CD8-positive, alpha-beta memory T cell (primary cell): ENCODE data around the gene HABP2. TPM values are rescaled to one million over a fixed set of nuclear protein-coding genes. Genes with fewer than 3 reads are reported as not detected.

ENCODE experiments used
- CTCF ChIA-PET: fragments of 350-600 bp; sonication (Branson Sonifier 250); formaldehyde crosslinking; loops from one replicate; lab custom pipeline; 2021; ENCODE audit warnings: antibody characterized with exemption; lab: Charles Lee
- POLR2A ChIA-PET: fragments of 350-600 bp; sonication (Branson Sonifier 250); formaldehyde crosslinking; loops from one replicate; lab custom pipeline; 2021; ENCODE audit warnings: antibody characterized with exemption; lab: Charles Lee
- DNase-seq, 5 donors: peaks; one replicate each; pipeline versions ENCODE4 v3.0.0 to v3.0.0-alpha.2; 2020 to 2022; ENCODE audit warnings: mixed read lengths in 1 of 5
- H3K27ac ChIP-seq: one replicate; pipeline ENCODE4 v1.7.0; 2013; ENCODE audit warnings: low read depth, mild to moderate bottlenecking, low read length, moderate library complexity
- H3K27me3 ChIP-seq: 2 replicates; pipeline ENCODE4 v1.7.0; 2013; ENCODE audit warnings: low read length, mild to moderate bottlenecking; ENCODE audit not compliant: insufficient read depth, poor library complexity, severe bottlenecking
- H3K36me3 ChIP-seq: 2 replicates; pipeline ENCODE4 v1.7.0; 2013; ENCODE audit warnings: mild to moderate bottlenecking, low read length, moderate library complexity; ENCODE audit not compliant: insufficient read depth
- H3K4me1 ChIP-seq: 2 replicates; pipeline ENCODE4 v1.7.0; 2013; ENCODE audit warnings: mild to moderate bottlenecking, low read length, moderate library complexity; ENCODE audit not compliant: insufficient read depth
- H3K4me3 ChIP-seq: 2 replicates; pipeline ENCODE4 v1.7.0; 2013; ENCODE audit warnings: mild to moderate bottlenecking, low read length
- H3K9me3 ChIP-seq: 2 replicates; pipeline ENCODE4 v1.7.0; 2013; ENCODE audit warnings: mild to moderate bottlenecking, low read length
- H3K27ac Mint-ChIP-seq, 8 donors: one replicate each; pipeline ENCODE4 v1.8.0; 2020 to 2021; ENCODE audit warnings: mixed read lengths in 8 of 8, mild to moderate bottlenecking in 6 of 8, inconsistent platforms in 3 of 8, moderate library complexity in 3 of 8
- H3K27me3 Mint-ChIP-seq, 2 donors: one replicate each; pipeline ENCODE4 v1.8.0; 2020 to 2021; ENCODE audit warnings: mixed read lengths in 2 of 2, mild to moderate bottlenecking in 1 of 2, moderate library complexity in 1 of 2
- H3K36me3 Mint-ChIP-seq, 3 donors: one replicate each; pipeline ENCODE4 v1.8.0; 2020 to 2021; ENCODE audit warnings: mixed read lengths in 3 of 3, inconsistent platforms in 1 of 3, mild to moderate bottlenecking in 1 of 3
- H3K4me1 Mint-ChIP-seq, 3 donors: one replicate each; pipeline ENCODE4 v1.8.0; 2020 to 2021; ENCODE audit warnings: mixed read lengths in 3 of 3, inconsistent platforms in 1 of 3, mild to moderate bottlenecking in 1 of 3
- H3K4me3 Mint-ChIP-seq, 7 donors: one replicate each; pipeline ENCODE4 v1.8.0; 2020 to 2021; ENCODE audit warnings: mixed read lengths in 7 of 7, mild to moderate bottlenecking in 6 of 7, moderate library complexity in 4 of 7, inconsistent platforms in 2 of 7
- H3K9me3 Mint-ChIP-seq, 5 donors: one replicate each; pipeline ENCODE4 v1.8.0; 2020 to 2022; ENCODE audit warnings: mixed read lengths in 5 of 5, mild to moderate bottlenecking in 3 of 5, moderate library complexity in 2 of 5, inconsistent platforms in 1 of 5
- polyA plus RNA-seq: library from polyadenylated mRNA; unstranded; fragments of 300-500 nt; fragmentation: Illumina TruSeq; gene quantifications from one replicate; pipeline ENCODE4 v1.2.3, GENCODE V29; 2021
- total RNA-seq, 2 experiments: library from RNA; stranded (reverse); gene quantifications; one replicate each; pipeline ENCODE4 v1.2.3, GENCODE V29; 2021

The HABP2 gene
- total and polyA plus RNA-seq, 3 experiments from 2014 or later: not detected

GRCh38 chr10:113539789-113540188 is 13.1 kb upstream of the HABP2 start:
- POLR2A ChIA-PET: no interaction called here
- no peaks in the 10 kb centered on the region for H3K27me3 ChIP-seq
- peaks cover 2 to 37% of the 10 kb centered on the region in 2 donors for H3K27me3 Mint-ChIP-seq
- H3K36me3 ChIP-seq: no peaks in the 10 kb centered on the region
- CTCF ChIA-PET: no interaction called here
- no peaks in the 10 kb centered on the region for H3K4me1 ChIP-seq
- H3K4me3 Mint-ChIP-seq: no peak overlapping the region
- H3K36me3 Mint-ChIP-seq: no peaks in the 10 kb centered on the region
- H3K4me3 ChIP-seq: no peak overlapping the region
- DNase-seq: no peak
- no peak overlapping the region for H3K27ac ChIP-seq
- H3K9me3 ChIP-seq: no peaks in the 10 kb centered on the region
- no peaks in the 10 kb centered on the region for H3K4me1 Mint-ChIP-seq
- H3K9me3 Mint-ChIP-seq: no peaks in the 10 kb centered on the region
- H3K27ac Mint-ChIP-seq: no peak overlapping the region

GRCh38 chr10:113540845-113541548 is 11.9 kb upstream of the HABP2 start:
- Histone ChIP-seq H3K36me3 (no peaks in the 10 kb centered on the region), H3K27ac (no peak overlapping the region), H3K9me3 (no peaks in the 10 kb centered on the region), H3K4me1 (no peaks in the 10 kb centered on the region), H3K4me3 (no peak overlapping the region), H3K27me3 (no peaks in the 10 kb centered on the region)
- Mint-ChIP-seq H3K9me3 (no peaks in the 10 kb centered on the region), H3K36me3 (no peaks in the 10 kb centered on the region), H3K27me3 (peaks cover 2 to 25% of the 10 kb centered on the region in 2 donors), H3K4me1 (no peaks in the 10 kb centered on the region), H3K4me3 (no peak overlapping the region), H3K27ac (no peak overlapping the region)
- DNase-seq: no peak
- ChIA-PET CTCF (interaction anchor here (0.9 kb wide), 1 partner anchor 22 kb away, joined by 3 read pairs; no protein-coding TSS in a partner anchor), POLR2A (no interaction called here)

- Histone ChIP-seq H3K4me3 (no peak overlapping the region), H3K36me3 (no peaks in the 10 kb centered on the region), H3K4me1 (no peaks in the 10 kb centered on the region), H3K9me3 (no peaks in the 10 kb centered on the region), H3K27ac (no peak overlapping the region), H3K27me3 (no peaks in the 10 kb centered on the region)
- Mint-ChIP-seq H3K27me3 (peaks cover 4 to 23% of the 10 kb centered on the region in 2 donors), H3K4me3 (no peak overlapping the region), H3K4me1 (no peaks in the 10 kb centered on the region), H3K36me3 (no peaks in the 10 kb centered on the region), H3K27ac (no peak overlapping the region), H3K9me3 (no peaks in the 10 kb centered on the region)
- DNase-seq: no peak
- CTCF ChIA-PET: interaction anchor here (0.7 to 0.9 kb wide), 2 partner anchors 22 to 449 kb away, joined by 3 read pairs; no protein-coding TSS in a partner anchor
- POLR2A ChIA-PET: no interaction called here
Observed at GRCh38 chr10:113541549-113541927, 11.3 kb upstream of the HABP2 start.

GRCh38 chr10:113543107-113543955 is 9.5 kb upstream of the HABP2 start:
- no peak for DNase-seq
- Histone ChIP-seq H3K4me1 (no peaks in the 10 kb centered on the region), H3K36me3 (no peaks in the 10 kb centered on the region), H3K27me3 (no peaks in the 10 kb centered on the region), H3K27ac (no peak overlapping the region), H3K9me3 (no peaks in the 10 kb centered on the region), H3K4me3 (no peak overlapping the region)
- POLR2A ChIA-PET: no interaction called here
- no peaks in the 10 kb centered on the region for H3K4me1 Mint-ChIP-seq
- H3K36me3 Mint-ChIP-seq: no peaks in the 10 kb centered on the region
- H3K27me3 Mint-ChIP-seq: peaks cover 2 to 27% of the 10 kb centered on the region in 2 donors
- CTCF ChIA-PET: interaction anchor here (1.6 kb wide), 1 partner anchor 20 kb away, joined by 4 read pairs; no protein-coding TSS in a partner anchor
- no peak overlapping the region for H3K27ac Mint-ChIP-seq
- H3K9me3 Mint-ChIP-seq: no peaks in the 10 kb centered on the region
- H3K4me3 Mint-ChIP-seq: no peak overlapping the region

- Histone ChIP-seq H3K36me3 (no peaks in the 10 kb centered on the region), H3K4me1 (no peaks in the 10 kb centered on the region), H3K4me3 (no peak overlapping the region), H3K27ac (no peak overlapping the region), H3K27me3 (no peaks in the 10 kb centered on the region), H3K9me3 (no peaks in the 10 kb centered on the region)
- no peaks in the 10 kb centered on the region for H3K9me3 Mint-ChIP-seq
- no peak overlapping the region for H3K4me3 Mint-ChIP-seq
- no peaks in the 10 kb centered on the region for H3K36me3 Mint-ChIP-seq
- H3K4me1 Mint-ChIP-seq: no peaks in the 10 kb centered on the region
- DNase-seq: no peak
- CTCF ChIA-PET: interaction anchor here (1.6 kb wide), 1 partner anchor 18 kb away, joined by 4 read pairs; no protein-coding TSS in a partner anchor
- POLR2A ChIA-PET: no interaction called here
- no peak overlapping the region for H3K27ac Mint-ChIP-seq
- H3K27me3 Mint-ChIP-seq: peaks cover 2 to 22% of the 10 kb centered on the region in 2 donors
Observed at GRCh38 chr10:113544392-113544791, 8.5 kb upstream of the HABP2 start.

- no peak overlapping the region for H3K27ac Mint-ChIP-seq
- H3K27me3 Mint-ChIP-seq: peaks cover 6 to 19% of the 10 kb centered on the region in 2 donors
- Histone ChIP-seq H3K4me3 (no peak overlapping the region), H3K9me3 (no peaks in the 10 kb centered on the region), H3K27ac (no peak overlapping the region), H3K36me3 (no peaks in the 10 kb centered on the region), H3K27me3 (no peaks in the 10 kb centered on the region), H3K4me1 (no peaks in the 10 kb centered on the region)
- H3K9me3 Mint-ChIP-seq: no peaks in the 10 kb centered on the region
- no peak overlapping the region for H3K4me3 Mint-ChIP-seq
- no peak for DNase-seq
- no peaks in the 10 kb centered on the region for H3K4me1 Mint-ChIP-seq
- H3K36me3 Mint-ChIP-seq: no peaks in the 10 kb centered on the region
- CTCF ChIA-PET: interaction anchor here (0.9 kb wide), 1 partner anchor 26 kb away, joined by 3 read pairs; no protein-coding TSS in a partner anchor
- POLR2A ChIA-PET: no interaction called here
Observed at GRCh38 chr10:113547426-113547825, 5.4 kb upstream of the HABP2 start.

GRCh38 chr10:113549856-113550255 is 3.0 kb upstream of the HABP2 start:
- Mint-ChIP-seq H3K27me3 (peaks cover 6 to 25% of the 10 kb centered on the region in 2 donors), H3K9me3 (no peaks in the 10 kb centered on the region), H3K27ac (no peak overlapping the region), H3K4me3 (no peak overlapping the region), H3K36me3 (no peaks in the 10 kb centered on the region), H3K4me1 (no peaks in the 10 kb centered on the region)
- H3K27me3 ChIP-seq: no peaks in the 10 kb centered on the region
- H3K9me3 ChIP-seq: no peaks in the 10 kb centered on the region
- no peak overlapping the region for H3K27ac ChIP-seq
- ChIA-PET CTCF (no interaction called here), POLR2A (no interaction called here)
- DNase-seq: no peak
- no peaks in the 10 kb centered on the region for H3K36me3 ChIP-seq
- H3K4me3 ChIP-seq: no peak overlapping the region
- no peaks in the 10 kb centered on the region for H3K4me1 ChIP-seq

GRCh38 chr10:113550365-113550764 is 2.5 kb upstream of the HABP2 start:
- Mint-ChIP-seq H3K4me3 (no peak overlapping the region), H3K27ac (no peak overlapping the region), H3K9me3 (no peaks in the 10 kb centered on the region), H3K4me1 (no peaks in the 10 kb centered on the region), H3K36me3 (no peaks in the 10 kb centered on the region), H3K27me3 (peaks cover 6 to 25% of the 10 kb centered on the region in 2 donors)
- Histone ChIP-seq H3K36me3 (no peaks in the 10 kb centered on the region), H3K27ac (no peak overlapping the region), H3K4me1 (no peaks in the 10 kb centered on the region), H3K4me3 (no peak overlapping the region), H3K27me3 (no peaks in the 10 kb centered on the region), H3K9me3 (no peaks in the 10 kb centered on the region)
- POLR2A ChIA-PET: no interaction called here
- CTCF ChIA-PET: no interaction called here
- DNase-seq: no peak
